ENCODE results near the gene SERPIND1.
A peak's percentile ranks its signal among the peaks of the same experiment; 100 is the strongest.
"Not testable (repeated sequence)": the region's sequence is repeated elsewhere in the genome, so short reads cannot be mapped to it uniquely, and the experiment has no call there.

SERPIND1 gene

GRCh38 chr22:20746431-20747189 lies 27.3 kb upstream of the SERPIND1 start:
- DNase-seq (ENCODE audit: low spot score) = no peak

- DNase-seq (ENCODE audit: low spot score) = no peak
These were observed 26.7 kb upstream of the SERPIND1 start for GRCh38 chr22:20747223-20747622.

GRCh38 chr22:20748082-20748481 lies 25.8 kb upstream of the SERPIND1 start:
- DNase-seq (ENCODE audit: low spot score) = no peak

- DNase-seq (ENCODE audit: low spot score) = no peak
These were observed 25.0 kb upstream of the SERPIND1 start for GRCh38 chr22:20748731-20749428.

- DNase-seq (ENCODE audit: low spot score) = no peak
These were observed 24.5 kb upstream of the SERPIND1 start for GRCh38 chr22:20749453-20749852.

- peak; percentile 25 for DNase-seq (ENCODE audit: low spot score)
These were observed 23.3 kb upstream of the SERPIND1 start for GRCh38 chr22:20750461-20751184.

GRCh38 chr22:20751185-20751851 lies 22.6 kb upstream of the SERPIND1 start:
- no peak for DNase-seq (ENCODE audit: low spot score)

- DNase-seq (ENCODE audit: low spot score) = no peak
These were observed 21.7 kb upstream of the SERPIND1 start for GRCh38 chr22:20752104-20752741.

- no peak for DNase-seq (ENCODE audit: low spot score)
These were observed 21.0 kb upstream of the SERPIND1 start for GRCh38 chr22:20752873-20753272.

GRCh38 chr22:20756846-20757245 lies 17.1 kb upstream of the SERPIND1 start:
- no peak for DNase-seq (ENCODE audit: low spot score)

- DNase-seq (ENCODE audit: low spot score) = no peak
These were observed 15.2 kb upstream of the SERPIND1 start for GRCh38 chr22:20758688-20759087.

- no peak for DNase-seq (ENCODE audit: low spot score)
These were observed 13.8 kb upstream of the SERPIND1 start for GRCh38 chr22:20760084-20760483.

GRCh38 chr22:20761536-20761935 lies 12.4 kb upstream of the SERPIND1 start:
- no peak for DNase-seq (ENCODE audit: low spot score)

GRCh38 chr22:20762233-20762796 lies 11.6 kb upstream of the SERPIND1 start:
- DNase-seq (ENCODE audit: low spot score) = no peak

- no peak for DNase-seq (ENCODE audit: low spot score)
These were observed 10.1 kb upstream of the SERPIND1 start for GRCh38 chr22:20763630-20764470.

- DNase-seq (ENCODE audit: low spot score) = no peak
These were observed 9.5 kb upstream of the SERPIND1 start for GRCh38 chr22:20764471-20764720.

GRCh38 chr22:20764729-20765128 lies 9.2 kb upstream of the SERPIND1 start:
- DNase-seq (ENCODE audit: low spot score) = no peak

- DNase-seq (ENCODE audit: low spot score) = no peak
These were observed 8.0 kb upstream of the SERPIND1 start for GRCh38 chr22:20765938-20766337.

GRCh38 chr22:20766530-20766929 lies 7.4 kb upstream of the SERPIND1 start:
- DNase-seq (ENCODE audit: low spot score) = no peak

GRCh38 chr22:20769496-20769826 lies 4.5 kb upstream of the SERPIND1 start:
- not testable (repeated sequence) for DNase-seq (ENCODE audit: low spot score)
